ENCODE data around the gene SMIM26. TPM values are rescaled to one million over a fixed set of nuclear protein-coding genes. Genes with fewer than 3 reads are reported as not detected.

SMIM26 gene
- total and polyA plus RNA-seq, 2 of the 13 experiments (the other 11 are each of a cell fraction or from before 2014, with no cell fraction given), result 214 to 249 TPM

- TF ChIP-seq NFYC (CRISPR knock-in tag; IDR thresholded peaks at IDR 0.05), result peak; percentile 42; the same call in 1 of the 2 replicates
- no peak for TF ChIP-seq NFRKB (IDR thresholded peaks at IDR 0.05)
- peak; percentile 32; the same call in 1 of the 2 replicates for TF ChIP-seq ZNF335 (CRISPR knock-in tag; IDR thresholded peaks at IDR 0.05)
- no peak for TF ChIP-seq GTF2F1 (IDR thresholded peaks at IDR 0.05; ENCODE audit: low read length)
- TF ChIP-seq NCOA1 (CRISPR knock-in tag; IDR thresholded peaks at IDR 0.05), result no peak
- no peak for TF ChIP-seq ZNF280B (CRISPR knock-in tag; IDR thresholded peaks at IDR 0.05; ENCODE audit: borderline replicate concordance)
- peak; percentile 75; the same call in 1 of the 2 replicates for TF ChIP-seq RNF219 (CRISPR knock-in tag; IDR thresholded peaks at IDR 0.05)
- TF ChIP-seq SKIL (CRISPR knock-in tag; IDR thresholded peaks at IDR 0.05; ENCODE audit: borderline replicate concordance), result no peak
- no peak for TF ChIP-seq ZBTB7A (CRISPR knock-in tag; IDR thresholded peaks at IDR 0.05)
- peak; percentile 93 for TF ChIP-seq CEBPG (CRISPR knock-in tag; IDR thresholded peaks at IDR 0.05)
- no peak for TF ChIP-seq HNRNPLL (IDR thresholded peaks at IDR 0.05; ENCODE audit: low read depth, low read length, poor library complexity, severe bottlenecking)
- no peak for TF ChIP-seq SIN3A (IDR thresholded peaks at IDR 0.05; ENCODE audit: borderline replicate concordance, low read depth, low read length)
- no peak for TF ChIP-seq KDM1A (CRISPR knock-in tag; IDR thresholded peaks at IDR 0.05)
- no peak for TF ChIP-seq KLF9 (CRISPR knock-in tag; IDR thresholded peaks at IDR 0.05; ENCODE audit: low read depth)
- peak in 1 of 2 experiments; percentile 52; a peak in 1 of 4 replicates for TF ChIP-seq POLR2A (IDR thresholded peaks at IDR 0.05; ENCODE audit: insufficient read depth in 1 of 2, low read depth in 2 of 2, low read length in 2 of 2)
- no peak for TF ChIP-seq PITX1 (CRISPR knock-in tag; IDR thresholded peaks at IDR 0.05)
- no peak for TF ChIP-seq ZNF362 (CRISPR knock-in tag; IDR thresholded peaks at IDR 0.05; ENCODE audit: borderline replicate concordance)
- TF ChIP-seq SP2 (CRISPR knock-in tag; IDR thresholded peaks at IDR 0.05), result peak; percentile 24; the same call in 1 of the 2 replicates
- peak; percentile 93 for TF ChIP-seq ZNF644 (CRISPR knock-in tag; IDR thresholded peaks at IDR 0.05; ENCODE audit: low read depth)
Measured at GRCh38 chr20:18585134-18585533, 17.9 kb downstream of the SMIM26 start (continued).

Data from HepG2 (cell line).